IPS-NIHi7 (cell line): ENCODE results near the gene SYT13.

ENCODE experiments used
- DNase-seq: peaks from one replicate; pipeline ENCODE4 v3.0.0; 2012; ENCODE audit warnings: mixed read lengths; ENCODE audit errors: extremely low spot score

SYT13 gene

DNA sequence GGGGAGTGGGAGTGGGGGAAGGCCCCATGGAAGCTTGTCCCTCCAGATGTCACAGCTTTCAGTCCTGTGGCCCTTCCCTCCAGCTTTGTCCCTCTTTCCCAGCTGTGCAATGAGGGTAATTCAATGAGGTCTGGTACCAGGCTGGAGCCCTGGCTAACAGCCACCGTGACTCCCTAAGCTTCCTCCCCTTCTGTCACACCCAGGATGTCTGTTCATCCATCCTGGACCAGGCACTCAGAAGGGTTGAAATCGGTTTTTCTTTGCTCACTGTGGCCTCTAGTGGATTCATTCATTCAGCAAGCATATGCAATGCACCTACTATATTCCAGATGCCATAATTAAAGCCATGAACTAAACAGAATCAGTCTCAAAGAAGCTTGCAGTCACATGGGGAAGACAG lies 38.7 kb downstream of the SYT13 start:
- DNase-seq, result no peak

DNA sequence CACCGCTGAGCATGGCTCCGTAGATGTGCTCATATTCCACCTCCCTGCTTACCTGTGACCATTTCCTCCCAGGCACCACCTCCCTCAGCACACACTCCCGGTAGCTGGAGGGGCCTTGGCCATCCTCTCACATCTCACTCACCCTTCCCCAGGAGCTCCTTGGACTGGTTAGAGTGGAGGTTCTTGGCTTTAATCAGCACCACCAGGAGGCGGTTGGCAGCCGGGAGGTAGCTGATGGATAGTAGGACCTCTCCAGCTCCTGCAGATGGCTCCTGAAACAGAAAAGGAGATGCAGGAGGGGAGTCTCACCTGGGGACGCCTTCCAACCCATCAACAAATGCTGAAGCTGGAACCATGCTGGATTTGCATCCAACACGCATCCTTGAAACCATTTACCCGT lies 39.9 kb downstream of the SYT13 start:
- no peak for DNase-seq

DNA sequence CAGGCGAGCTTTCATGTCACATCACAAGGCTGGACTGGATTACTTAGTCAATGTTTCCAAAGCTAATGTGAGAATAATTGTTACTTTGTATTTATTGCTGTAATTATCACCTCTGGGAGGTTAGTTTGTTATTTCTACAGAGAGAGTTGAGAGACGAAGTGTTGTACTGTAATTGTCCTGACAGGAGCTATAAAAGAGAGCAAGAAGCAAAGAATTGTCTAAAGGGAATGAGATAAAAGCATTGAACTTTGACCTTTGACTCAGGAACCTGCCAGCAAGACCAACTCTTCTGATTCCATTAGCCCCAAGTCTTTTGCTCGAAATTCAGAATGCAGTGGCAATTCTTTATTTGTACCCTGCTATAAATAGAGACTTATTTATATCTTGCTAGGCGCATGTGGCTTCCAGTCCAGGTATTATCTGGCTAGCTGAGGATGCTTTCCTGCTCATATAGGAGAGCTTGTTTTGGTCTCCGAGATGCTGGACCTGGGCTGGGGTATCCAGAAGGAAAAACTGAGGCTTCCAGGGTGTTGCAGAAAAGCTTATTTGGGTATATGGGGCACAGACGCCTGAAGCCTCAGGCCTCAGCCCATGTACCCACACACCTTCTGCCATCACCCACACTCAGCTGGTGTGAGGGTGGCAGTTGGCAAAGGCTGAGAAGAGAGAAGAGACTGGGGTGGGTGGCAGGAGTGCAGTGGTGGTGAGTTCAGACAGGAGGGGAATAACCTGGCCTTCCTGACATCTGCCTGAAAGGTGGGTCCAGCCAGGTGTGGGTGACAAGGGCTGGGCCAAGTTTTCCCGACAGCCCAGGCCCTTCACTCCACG lies 40.7 kb downstream of the SYT13 start:
- DNase-seq, result no peak

GRCh38 chr11:45243967-45244366 lies 42.2 kb downstream of the SYT13 start:
- DNase-seq, result no peak

DNA sequence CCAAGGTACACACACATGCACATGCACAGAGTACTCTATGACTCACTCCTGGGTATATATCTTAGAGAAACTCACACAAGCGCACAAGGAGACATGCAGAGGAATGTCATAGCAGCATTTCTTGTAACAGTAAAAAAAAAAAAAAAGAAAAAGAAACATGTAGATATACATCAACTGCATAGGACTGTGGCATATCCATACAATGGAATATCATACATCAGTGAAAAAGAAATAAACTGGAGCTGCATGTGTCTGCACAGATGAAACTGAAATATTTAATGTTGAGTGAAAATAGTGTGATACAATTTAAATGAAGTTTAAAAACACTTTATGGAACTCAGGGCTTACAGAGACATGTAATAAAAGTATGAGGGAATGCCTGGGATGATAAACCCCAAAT lies 46.4 kb downstream of the SYT13 start:
- DNase-seq, result no peak

- DNase-seq, result no peak
Measured at GRCh38 chr11:45238724-45239123, 47.4 kb downstream of the SYT13 start.

- DNase-seq, result no peak
Measured at GRCh38 chr11:45237711-45238315, 48.3 kb downstream of the SYT13 start.

DNA sequence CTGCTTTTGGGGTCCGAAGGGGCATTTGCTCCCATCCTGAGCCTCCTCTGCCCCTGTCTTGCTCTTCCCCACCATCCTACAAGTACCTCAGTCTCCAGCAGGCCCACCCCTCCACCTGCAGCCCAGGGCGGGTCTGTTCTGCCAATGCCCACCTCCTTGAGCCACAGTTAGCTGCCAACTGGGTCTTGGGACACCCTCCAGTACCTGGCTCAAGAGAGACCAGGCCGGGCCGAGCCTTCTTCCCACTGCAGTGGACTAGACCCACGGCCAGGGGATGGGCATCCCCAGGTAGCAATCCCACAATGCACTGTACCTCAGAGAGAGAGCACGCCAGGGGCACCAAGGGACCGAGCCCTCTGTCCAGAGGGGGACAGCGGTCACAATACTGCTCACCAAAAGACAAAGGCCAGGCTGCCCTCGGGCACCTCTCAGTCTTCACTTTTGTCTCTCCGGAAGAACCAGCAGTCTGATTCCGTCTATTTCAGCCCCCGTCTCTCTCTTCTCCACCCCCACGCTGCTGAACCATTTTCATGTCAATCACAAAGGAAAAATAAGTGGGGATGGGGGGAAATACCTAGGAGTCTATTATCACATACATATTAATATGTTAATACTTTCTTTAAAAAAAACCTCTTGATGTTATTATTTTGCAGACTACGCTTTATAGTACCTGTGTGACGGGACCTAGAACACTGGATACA lies 51.7 kb downstream of the SYT13 start:
- no peak for DNase-seq

GRCh38 chr11:45233804-45234170 lies 52.4 kb downstream of the SYT13 start:
- DNase-seq, result no peak

GRCh38 chr11:45233121-45233803 lies 52.9 kb downstream of the SYT13 start:
- peak; percentile 96 for DNase-seq

DNA sequence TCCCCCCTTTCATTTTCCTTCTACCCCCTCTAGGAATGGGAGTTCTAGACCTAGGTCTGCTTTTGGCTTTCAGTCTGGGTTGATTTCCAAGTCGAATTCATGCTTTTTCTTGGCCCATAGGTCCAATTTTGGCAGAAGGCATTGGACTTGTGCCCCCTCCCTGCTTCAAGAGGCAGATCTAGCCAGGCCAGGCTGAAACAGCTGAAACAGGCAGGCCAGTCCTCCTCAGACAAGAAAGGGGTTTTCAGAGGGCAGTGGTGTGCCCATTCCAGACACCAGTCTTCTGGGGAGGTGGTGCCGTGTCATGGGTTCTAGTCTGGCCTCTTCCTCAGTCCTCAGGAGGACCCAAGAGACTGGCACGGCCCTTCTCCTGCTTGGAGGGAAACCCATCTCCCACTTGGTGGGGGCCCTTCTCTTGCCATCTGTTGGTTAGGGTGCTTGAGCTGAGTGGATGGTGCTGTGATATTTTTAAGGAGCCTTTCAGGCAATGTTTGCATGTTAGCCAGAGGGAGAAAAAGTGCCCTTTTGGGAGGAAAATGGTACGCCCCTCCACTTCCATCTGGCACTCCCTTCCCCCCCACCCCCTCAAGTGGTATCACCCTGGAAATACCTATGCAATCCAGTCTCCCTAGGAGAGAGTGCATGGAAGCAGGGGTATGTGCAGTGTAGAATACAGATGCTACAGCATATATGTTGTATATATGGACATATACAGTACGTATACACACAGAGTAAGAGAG lies 53.6 kb downstream of the SYT13 start:
- DNase-seq, result peak; percentile 38

DNA sequence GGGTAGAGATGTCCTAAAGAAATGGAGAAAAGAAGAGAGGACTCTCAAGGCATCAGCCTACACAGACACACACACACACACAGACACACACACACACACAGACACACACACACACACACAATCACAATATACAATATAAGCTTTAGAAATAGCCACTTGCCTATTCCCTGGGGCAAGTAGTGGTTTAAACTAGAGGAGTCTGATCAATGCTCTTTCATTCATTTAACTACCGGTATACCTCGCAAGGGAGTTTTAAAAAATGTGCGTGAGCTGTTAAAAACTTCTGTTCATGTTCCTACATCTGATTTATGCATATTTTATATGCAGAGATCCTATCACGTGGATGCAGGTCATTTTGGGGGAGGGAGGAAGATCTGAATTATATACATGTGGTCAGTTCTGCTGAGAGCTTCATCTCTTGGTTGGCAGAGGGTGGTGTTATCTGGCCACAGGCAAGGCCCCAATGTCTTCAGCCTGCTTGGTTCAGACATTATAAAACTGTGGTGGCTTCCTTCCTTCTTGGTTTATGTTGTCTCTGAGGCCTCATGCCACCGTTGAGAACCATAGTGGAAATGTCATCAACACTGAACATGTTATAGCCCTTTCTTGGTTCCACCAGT lies 56.6 kb downstream of the SYT13 start:
- DNase-seq, result no peak

GRCh38 chr11:45227836-45228235 lies 58.3 kb downstream of the SYT13 start:
- DNase-seq, result no peak

GRCh38 chr11:45226901-45227300 lies 59.2 kb downstream of the SYT13 start:
- DNase-seq, result no peak

GRCh38 chr11:45225961-45226871 lies 59.9 kb downstream of the SYT13 start:
- no peak for DNase-seq

GRCh38 chr11:45225277-45225676 lies 60.9 kb downstream of the SYT13 start:
- no peak for DNase-seq

- no peak for DNase-seq
Measured at GRCh38 chr11:45224766-45225165, 61.4 kb downstream of the SYT13 start.

DNA sequence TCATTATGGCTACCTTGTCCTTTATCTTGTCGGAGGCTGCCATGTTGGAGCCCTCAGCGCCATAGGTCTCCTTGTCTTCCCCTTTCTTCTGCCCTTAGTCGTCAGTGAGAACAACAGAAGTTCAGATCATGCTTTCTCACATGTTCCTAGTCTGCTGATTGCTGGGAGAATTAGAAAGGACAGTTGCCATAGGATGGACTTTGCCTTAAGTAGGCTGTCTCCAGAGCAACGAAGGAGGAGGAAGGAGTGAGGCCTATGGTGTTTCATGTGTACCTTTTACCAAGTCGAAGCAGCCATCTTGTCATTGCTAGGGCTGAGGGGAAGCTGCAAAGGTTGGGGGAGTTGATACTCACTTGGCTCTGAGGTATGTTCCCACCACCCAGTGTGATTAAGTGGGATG lies 62.6 kb downstream of the SYT13 start:
- no peak for DNase-seq

DNA sequence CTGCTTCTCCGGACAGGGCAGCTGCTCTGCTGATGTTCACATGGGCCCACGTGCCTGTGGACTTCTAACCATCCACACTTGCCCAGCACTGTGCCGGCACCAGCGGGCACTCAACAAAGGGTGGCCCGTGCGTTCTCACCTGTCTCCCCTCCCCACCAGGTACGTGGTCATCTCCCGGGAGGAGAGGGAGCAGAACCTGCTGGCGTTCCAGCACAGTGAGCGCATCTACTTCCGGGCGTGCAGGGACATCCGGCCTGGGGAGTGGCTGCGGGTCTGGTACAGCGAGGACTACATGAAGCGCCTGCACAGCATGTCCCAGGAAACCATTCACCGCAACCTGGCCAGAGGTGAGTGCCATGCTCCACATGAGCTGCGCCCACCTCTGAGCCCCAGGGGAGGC lies 66.7 kb downstream of the SYT13 start:
- no peak for DNase-seq

DNA sequence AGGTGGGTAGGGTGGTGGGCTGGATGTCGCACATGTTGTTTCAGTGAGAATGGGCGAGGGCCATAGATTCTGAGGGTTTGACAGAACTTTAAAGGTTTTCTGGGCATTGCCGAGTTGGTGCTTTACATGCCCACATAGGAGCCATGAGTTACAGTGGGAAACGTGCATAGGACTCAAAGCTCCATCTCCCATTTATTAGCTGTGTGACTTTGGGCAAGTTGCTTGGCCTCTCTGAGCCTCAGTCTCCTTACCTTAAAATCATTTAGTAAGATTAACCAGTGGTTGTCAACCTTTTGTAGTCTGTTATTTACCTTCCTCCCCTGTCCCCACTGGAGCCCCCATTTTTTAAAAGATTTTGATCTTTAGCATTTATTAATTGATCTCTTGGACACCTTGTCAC lies 67.4 kb downstream of the SYT13 start:
- DNase-seq, result no peak
